Measurements from ENCODE around the gene FNDC8. TPM values are rescaled to one million over a fixed set of nuclear protein-coding genes. Genes with fewer than 3 reads are reported as not detected.
"Not testable (repeated sequence)": the region's sequence is repeated elsewhere in the genome, so short reads cannot be mapped to it uniquely, and the experiment has no call there.

The FNDC8 gene
- total RNA-seq, 4 donors from 2014 or later, result not detected

GRCh38 chr17:35149941-35150340 lies 28.5 kb downstream of the FNDC8 start:
- no peaks in the 10 kb centered on the region for H3K9me3 ChIP-seq
- H3K4me3 ChIP-seq, result no peak overlapping the region
- peaks cover 0 to 4% (median 0%) of the 10 kb centered on the region in 4 donors for H3K4me1 ChIP-seq
- intact Hi-C loops (cut with DNase I), result loop anchor here (10.0 kb wide), 1 partner anchor 65 kb away; no protein-coding TSS in a partner anchor
- no peak for DNase-seq (ENCODE audit: extremely low spot score)
- WGBS, result 94% methylated on average over 3 of the region's 11 CpGs
- TF ChIP-seq EP300 (IDR thresholded peaks at IDR 0.05), result no peak
- no peak for TF ChIP-seq POLR2A (IDR thresholded peaks at IDR 0.05; ENCODE audit: low read depth)
- no peak for TF ChIP-seq CTCF (IDR thresholded peaks at IDR 0.05)
- TF ChIP-seq POLR2AphosphoS5 (IDR thresholded peaks at IDR 0.05), result no peak
- peaks cover 0 to 3% (median 0%) of the 10 kb centered on the region in 4 donors for H3K27me3 ChIP-seq
- H3K36me3 ChIP-seq, result peaks cover 0 to 27% (median 0%) of the 10 kb centered on the region in 4 donors
- no peak overlapping the region for H3K27ac ChIP-seq (replicated peaks in 1 of 4)

- not testable (repeated sequence) for H3K4me3 ChIP-seq; H3K4me1 ChIP-seq; H3K27me3 ChIP-seq; H3K27ac ChIP-seq (replicated peaks in 1 of 4); H3K9me3 ChIP-seq; DNase-seq (ENCODE audit: extremely low spot score)
- WGBS, result 95% methylated on average over 29 of the region's 29 CpGs
- H3K36me3 ChIP-seq, result peaks cover 0 to 37% (median 0%) of the 10 kb centered on the region in 4 donors
- intact Hi-C loops (cut with DNase I), result loop anchor here (10.0 kb wide), 1 partner anchor 64 kb away; no protein-coding TSS in a partner anchor
Measured at GRCh38 chr17:35151080-35151479, 29.7 kb downstream of the FNDC8 start.

- Histone ChIP-seq H3K4me3 (no peak overlapping the region), H3K27ac (replicated peaks in 1 of 4) (no peak overlapping the region), H3K27me3 (peaks cover 0 to 2% (median 0%) of the 10 kb centered on the region in 4 donors), H3K4me1 (peaks cover 0 to 4% (median 0%) of the 10 kb centered on the region in 4 donors), H3K36me3 (peaks cover 0 to 37% (median 0%) of the 10 kb centered on the region in 4 donors), H3K9me3 (no peaks in the 10 kb centered on the region)
- 59% methylated on average over 13 of the region's 13 CpGs for WGBS
- intact Hi-C loops (cut with DNase I), result loop anchor here (10.0 kb wide), 1 partner anchor 62 kb away; no protein-coding TSS in a partner anchor
- TF ChIP-seq CTCF (IDR thresholded peaks at IDR 0.05) (no peak), EP300 (IDR thresholded peaks at IDR 0.05) (no peak), POLR2AphosphoS5 (IDR thresholded peaks at IDR 0.05) (no peak), POLR2A (IDR thresholded peaks at IDR 0.05; ENCODE audit: low read depth) (no peak)
- no peak for DNase-seq (ENCODE audit: extremely low spot score)
Measured at GRCh38 chr17:35152421-35153140, 31.2 kb downstream of the FNDC8 start.

GRCh38 chr17:35154196-35155165 lies 33.1 kb downstream of the FNDC8 start:
- WGBS, result 89% methylated on average over 13 of the region's 13 CpGs
- Histone ChIP-seq H3K4me3 (no peak overlapping the region), H3K27ac (replicated peaks in 1 of 4) (no peak overlapping the region), H3K4me1 (peaks cover 0 to 4% (median 0%) of the 10 kb centered on the region in 4 donors), H3K27me3 (no peaks in the 10 kb centered on the region), H3K9me3 (no peaks in the 10 kb centered on the region), H3K36me3 (peaks cover 0 to 53% (median 0%) of the 10 kb centered on the region in 4 donors)
- TF ChIP-seq POLR2A (IDR thresholded peaks at IDR 0.05; ENCODE audit: low read depth), result no peak
- TF ChIP-seq EP300 (IDR thresholded peaks at IDR 0.05), result no peak
- no peak for DNase-seq (ENCODE audit: extremely low spot score)
- intact Hi-C loops (cut with DNase I), result loop anchor here (10.0 kb wide), 1 partner anchor 60 kb away; no protein-coding TSS in a partner anchor

GRCh38 chr17:35155246-35155645 lies 33.8 kb downstream of the FNDC8 start:
- Histone ChIP-seq H3K36me3 (peaks cover 0 to 56% (median 0%) of the 10 kb centered on the region in 4 donors), H3K27ac (replicated peaks in 1 of 4) (no peak overlapping the region), H3K4me1 (peaks cover 0 to 4% (median 0%) of the 10 kb centered on the region in 4 donors), H3K27me3 (no peaks in the 10 kb centered on the region), H3K4me3 (no peak overlapping the region), H3K9me3 (no peaks in the 10 kb centered on the region)
- WGBS, result 92% methylated on average over 7 of the region's 7 CpGs
- TF ChIP-seq CTCF (IDR thresholded peaks at IDR 0.05), result no peak
- no peak for TF ChIP-seq POLR2A (IDR thresholded peaks at IDR 0.05; ENCODE audit: low read depth)
- no peak for TF ChIP-seq POLR2AphosphoS5 (IDR thresholded peaks at IDR 0.05)
- TF ChIP-seq EP300 (IDR thresholded peaks at IDR 0.05), result no peak
- intact Hi-C loops (cut with DNase I), result loop anchor here (10.0 kb wide), 1 partner anchor 60 kb away; no protein-coding TSS in a partner anchor
- no peak for DNase-seq (ENCODE audit: extremely low spot score)
